ENCODE measurements around the gene GRIN2A. TPM values are rescaled to one million over a fixed set of nuclear protein-coding genes. Genes with fewer than 3 reads are reported as not detected.
"Not testable (repeated sequence)": the region's sequence is repeated elsewhere in the genome, so short reads cannot be mapped to it uniquely, and the experiment has no call there.

GRIN2A gene
- polyA plus RNA-seq, 2 donors: 0.02 to 0.04 TPM

DNA sequence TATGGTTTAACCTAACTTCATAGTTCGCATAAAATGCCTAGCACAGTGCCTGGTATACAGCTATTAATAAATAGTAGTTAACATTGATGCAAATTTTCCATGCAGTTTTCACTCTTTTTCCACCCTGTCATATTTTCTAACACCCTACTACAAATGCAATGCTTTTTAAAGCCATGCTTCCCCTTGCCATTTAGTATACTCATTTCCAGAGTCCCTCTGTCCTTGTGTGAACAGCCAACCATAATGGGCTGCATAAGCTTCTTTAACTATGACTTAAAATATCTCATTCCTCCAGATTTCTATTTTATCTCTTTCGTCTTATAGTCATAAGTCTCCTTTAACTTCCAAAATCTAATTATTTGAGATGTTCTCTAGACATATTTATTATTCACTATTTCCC is 284.1 kb downstream of the GRIN2A start:
- Histone ChIP-seq H3K36me3 (ENCODE audit: control insufficient read depth in 2 of 2, insufficient read depth in 2 of 2, low read length in 1 of 2) (no peaks in the 10 kb centered on the region), H3K27me3 (ENCODE audit: control insufficient read depth in 1 of 2, insufficient read depth in 2 of 2, low read length in 2 of 2) (no peaks in the 10 kb centered on the region), H3K9me3 (ENCODE audit: control insufficient read depth in 2 of 2, insufficient read depth in 1 of 2, low read depth in 1 of 2, low read length in 1 of 2) (no peaks in the 10 kb centered on the region), H3K27ac (ENCODE audit: low read depth in 2 of 2, low read length in 1 of 2) (no peak overlapping the region), H3K4me3 (ENCODE audit: low read depth in 1 of 2, low read length in 2 of 2) (no peak overlapping the region), H3K4me1 (ENCODE audit: control insufficient read depth in 2 of 2, insufficient read depth in 2 of 2, low read length in 1 of 2) (no peaks in the 10 kb centered on the region)
- 74 to 82% methylated on average over 2 of the region's 2 CpGs for WGBS, 2 donors

- WGBS, 2 donors: 79 to 83% methylated on average over 4 of the region's 4 CpGs
- Histone ChIP-seq H3K4me3 (ENCODE audit: low read depth in 1 of 2, low read length in 2 of 2) (no peak overlapping the region), H3K27me3 (ENCODE audit: control insufficient read depth in 1 of 2, insufficient read depth in 2 of 2, low read length in 2 of 2) (no peaks in the 10 kb centered on the region), H3K4me1 (ENCODE audit: control insufficient read depth in 2 of 2, insufficient read depth in 2 of 2, low read length in 1 of 2) (no peaks in the 10 kb centered on the region), H3K9me3 (ENCODE audit: control insufficient read depth in 2 of 2, insufficient read depth in 1 of 2, low read depth in 1 of 2, low read length in 1 of 2) (no peaks in the 10 kb centered on the region), H3K27ac (ENCODE audit: low read depth in 2 of 2, low read length in 1 of 2) (no peak overlapping the region), H3K36me3 (ENCODE audit: control insufficient read depth in 2 of 2, insufficient read depth in 2 of 2, low read length in 1 of 2) (no peaks in the 10 kb centered on the region)
Observed at GRCh38 chr16:9895817-9896216, 286.4 kb downstream of the GRIN2A start.

- 91 to 94% methylated on average over 1 of the region's 1 CpG for WGBS, 2 donors
Observed at GRCh38 chr16:9885876-9886275, 296.4 kb downstream of the GRIN2A start.

DNA sequence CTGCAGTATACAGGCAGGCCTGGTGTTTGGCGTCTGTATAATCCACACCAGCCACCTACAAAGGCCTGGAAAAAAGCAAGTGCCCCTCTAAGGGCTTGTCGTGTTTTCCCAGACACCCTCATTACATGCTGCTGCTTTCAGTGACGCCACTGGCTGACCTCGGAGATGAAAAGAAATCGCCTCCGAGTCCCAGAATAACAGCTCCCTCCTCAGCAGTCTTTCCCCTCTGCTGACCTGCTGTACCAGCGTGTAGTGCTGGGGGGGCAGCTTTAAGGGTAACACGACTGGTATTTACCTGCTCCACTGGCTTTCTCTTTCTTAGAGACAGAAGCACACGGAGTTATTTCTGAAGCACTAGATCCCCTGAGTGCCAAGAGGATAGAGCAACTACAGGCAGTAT is 296.8 kb downstream of the GRIN2A start:
- no peaks in the 10 kb centered on the region for H3K36me3 ChIP-seq (ENCODE audit: control insufficient read depth in 2 of 2, insufficient read depth in 2 of 2, low read length in 1 of 2)
- H3K27me3 ChIP-seq (ENCODE audit: control insufficient read depth in 1 of 2, insufficient read depth in 2 of 2, low read length in 2 of 2): no peaks in the 10 kb centered on the region
- H3K27ac ChIP-seq (ENCODE audit: low read depth in 2 of 2, low read length in 1 of 2): no peak overlapping the region
- WGBS, 2 donors: 33 to 34% methylated on average over 9 of the region's 9 CpGs
- no peaks in the 10 kb centered on the region for H3K9me3 ChIP-seq (ENCODE audit: control insufficient read depth in 2 of 2, insufficient read depth in 1 of 2, low read depth in 1 of 2, low read length in 1 of 2)
- no peaks in the 10 kb centered on the region for H3K4me1 ChIP-seq (ENCODE audit: control insufficient read depth in 2 of 2, insufficient read depth in 2 of 2, low read length in 1 of 2)
- no peak overlapping the region for H3K4me3 ChIP-seq (ENCODE audit: low read depth in 1 of 2, low read length in 2 of 2)

More at GRCh38 chr16:9885876-9886275, 296.4 kb downstream of the GRIN2A start:
- no peaks in the 10 kb centered on the region for H3K9me3 ChIP-seq (ENCODE audit: control insufficient read depth in 2 of 2, insufficient read depth in 1 of 2, low read depth in 1 of 2, low read length in 1 of 2)
- no peaks in the 10 kb centered on the region for H3K4me1 ChIP-seq (ENCODE audit: control insufficient read depth in 2 of 2, insufficient read depth in 2 of 2, low read length in 1 of 2)
- H3K4me3 ChIP-seq (ENCODE audit: low read depth in 1 of 2, low read length in 2 of 2): no peak overlapping the region
- H3K36me3 ChIP-seq (ENCODE audit: control insufficient read depth in 2 of 2, insufficient read depth in 2 of 2, low read length in 1 of 2): no peaks in the 10 kb centered on the region
- no peak overlapping the region for H3K27ac ChIP-seq (ENCODE audit: low read depth in 2 of 2, low read length in 1 of 2)
- H3K27me3 ChIP-seq (ENCODE audit: control insufficient read depth in 1 of 2, insufficient read depth in 2 of 2, low read length in 2 of 2): no peaks in the 10 kb centered on the region

DNA sequence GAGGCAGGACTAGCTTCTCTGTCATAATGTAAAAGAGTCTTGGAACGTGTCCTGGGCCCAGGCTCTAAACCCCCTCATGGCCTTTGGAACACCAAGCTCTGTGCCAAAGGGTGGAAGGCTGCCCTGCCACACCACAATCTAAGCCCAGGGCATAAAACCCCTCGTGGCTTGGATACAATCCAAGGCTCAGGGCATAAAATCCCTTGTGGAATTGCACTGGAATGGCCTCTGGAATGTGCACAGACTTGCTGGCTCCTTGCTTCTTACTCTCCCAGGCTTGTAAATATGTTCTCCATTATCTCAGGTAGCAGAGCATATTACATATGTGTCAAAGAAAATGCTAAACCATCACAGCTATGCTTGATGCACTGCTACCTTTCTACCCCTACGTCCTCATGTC is 306.2 kb downstream of the GRIN2A start:
- H3K27ac ChIP-seq (ENCODE audit: low read depth in 2 of 2, low read length in 1 of 2); H3K4me1 ChIP-seq (ENCODE audit: control insufficient read depth in 2 of 2, insufficient read depth in 2 of 2, low read length in 1 of 2); H3K27me3 ChIP-seq (ENCODE audit: control insufficient read depth in 1 of 2, insufficient read depth in 2 of 2, low read length in 2 of 2); H3K4me3 ChIP-seq (ENCODE audit: low read depth in 1 of 2, low read length in 2 of 2); H3K36me3 ChIP-seq (ENCODE audit: control insufficient read depth in 2 of 2, insufficient read depth in 2 of 2, low read length in 1 of 2); H3K9me3 ChIP-seq (ENCODE audit: control insufficient read depth in 2 of 2, insufficient read depth in 1 of 2, low read depth in 1 of 2, low read length in 1 of 2): not testable (repeated sequence)
- WGBS, 2 donors: 41 to 52% methylated on average over 3 of the region's 3 CpGs

DNA sequence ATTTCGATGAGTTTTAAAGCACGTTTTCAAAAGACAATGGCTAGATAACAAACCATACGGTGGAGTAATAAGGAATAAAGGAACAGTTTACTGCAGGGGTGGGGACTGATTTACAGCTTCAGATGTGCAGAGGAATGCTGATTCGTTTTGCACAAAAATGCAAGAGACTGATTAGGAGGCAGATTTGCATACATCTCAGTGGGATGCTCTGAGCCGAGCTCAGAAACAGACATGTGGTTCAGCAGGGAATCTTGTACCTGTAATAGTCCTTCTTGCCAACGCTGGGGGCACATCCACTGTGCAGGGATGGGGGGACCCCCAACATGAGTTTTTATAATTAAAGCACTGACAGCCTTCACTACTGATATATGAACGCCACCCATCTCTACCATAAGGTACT is 308.0 kb downstream of the GRIN2A start:
- Histone ChIP-seq H3K27ac (ENCODE audit: low read depth in 2 of 2, low read length in 1 of 2) (no peak overlapping the region), H3K4me1 (ENCODE audit: control insufficient read depth in 2 of 2, insufficient read depth in 2 of 2, low read length in 1 of 2) (no peaks in the 10 kb centered on the region), H3K9me3 (ENCODE audit: control insufficient read depth in 2 of 2, insufficient read depth in 1 of 2, low read depth in 1 of 2, low read length in 1 of 2) (no peaks in the 10 kb centered on the region), H3K4me3 (ENCODE audit: low read depth in 1 of 2, low read length in 2 of 2) (no peak overlapping the region), H3K36me3 (ENCODE audit: control insufficient read depth in 2 of 2, insufficient read depth in 2 of 2, low read length in 1 of 2) (no peaks in the 10 kb centered on the region), H3K27me3 (ENCODE audit: control insufficient read depth in 1 of 2, insufficient read depth in 2 of 2, low read length in 2 of 2) (no peaks in the 10 kb centered on the region)
- 65% methylated on average over 7 of the region's 7 CpGs for WGBS, 2 donors

DNA sequence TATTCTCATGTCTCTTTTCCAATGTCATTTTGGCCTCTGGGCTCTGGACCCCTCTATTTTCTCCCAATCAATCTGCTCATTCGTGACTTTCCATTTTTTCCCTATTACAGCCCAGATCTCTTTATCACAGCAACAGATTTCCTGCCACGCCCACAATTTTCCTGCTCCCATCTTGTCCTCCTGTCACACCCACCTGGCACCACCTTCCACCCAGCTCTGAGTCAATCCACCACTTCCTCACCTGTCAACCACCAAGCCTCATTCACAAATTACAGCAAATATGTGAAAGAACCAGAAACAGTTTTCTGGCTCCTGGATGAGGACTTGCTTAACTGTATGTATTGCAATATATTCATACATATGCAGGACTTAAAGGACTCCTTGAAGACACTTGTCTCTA is 311.3 kb downstream of the GRIN2A start:
- Histone ChIP-seq H3K4me3 (ENCODE audit: low read depth in 1 of 2, low read length in 2 of 2) (no peak overlapping the region), H3K27ac (ENCODE audit: low read depth in 2 of 2, low read length in 1 of 2) (no peak overlapping the region)
- 59 to 67% methylated on average over 2 of the region's 2 CpGs for WGBS, 2 donors

DNA sequence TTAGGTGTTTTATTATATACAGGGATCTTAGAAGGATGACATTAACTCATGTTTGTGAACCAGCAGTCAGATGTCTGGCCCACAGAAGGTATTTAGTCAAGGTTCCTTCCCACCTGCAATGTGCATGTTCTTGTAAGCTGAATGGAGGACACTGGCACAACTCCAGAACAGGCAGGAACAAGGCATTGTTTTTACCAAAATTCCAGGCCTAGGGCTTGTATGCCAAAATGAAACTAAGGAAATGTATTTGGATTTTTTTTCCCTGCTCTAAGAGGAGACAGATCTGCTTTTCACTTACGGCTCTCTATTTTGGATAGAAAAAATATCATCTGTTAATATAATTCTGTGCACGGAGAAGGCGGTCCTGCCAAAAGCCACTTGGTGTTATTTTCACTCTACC is 312.5 kb downstream of the GRIN2A start:
- WGBS, 2 donors: 78 to 79% methylated on average over 3 of the region's 3 CpGs
- no peak overlapping the region for H3K4me3 ChIP-seq (ENCODE audit: low read depth in 1 of 2, low read length in 2 of 2)

More for the DNA sequence above, 311.3 kb downstream of the GRIN2A start:
- H3K27me3 ChIP-seq (ENCODE audit: control insufficient read depth in 1 of 2, insufficient read depth in 2 of 2, low read length in 2 of 2): no peaks in the 10 kb centered on the region
- H3K4me1 ChIP-seq (ENCODE audit: control insufficient read depth in 2 of 2, insufficient read depth in 2 of 2, low read length in 1 of 2): no peaks in the 10 kb centered on the region
- H3K36me3 ChIP-seq (ENCODE audit: control insufficient read depth in 2 of 2, insufficient read depth in 2 of 2, low read length in 1 of 2): no peaks in the 10 kb centered on the region
- H3K9me3 ChIP-seq (ENCODE audit: control insufficient read depth in 2 of 2, insufficient read depth in 1 of 2, low read depth in 1 of 2, low read length in 1 of 2): no peaks in the 10 kb centered on the region

DNA sequence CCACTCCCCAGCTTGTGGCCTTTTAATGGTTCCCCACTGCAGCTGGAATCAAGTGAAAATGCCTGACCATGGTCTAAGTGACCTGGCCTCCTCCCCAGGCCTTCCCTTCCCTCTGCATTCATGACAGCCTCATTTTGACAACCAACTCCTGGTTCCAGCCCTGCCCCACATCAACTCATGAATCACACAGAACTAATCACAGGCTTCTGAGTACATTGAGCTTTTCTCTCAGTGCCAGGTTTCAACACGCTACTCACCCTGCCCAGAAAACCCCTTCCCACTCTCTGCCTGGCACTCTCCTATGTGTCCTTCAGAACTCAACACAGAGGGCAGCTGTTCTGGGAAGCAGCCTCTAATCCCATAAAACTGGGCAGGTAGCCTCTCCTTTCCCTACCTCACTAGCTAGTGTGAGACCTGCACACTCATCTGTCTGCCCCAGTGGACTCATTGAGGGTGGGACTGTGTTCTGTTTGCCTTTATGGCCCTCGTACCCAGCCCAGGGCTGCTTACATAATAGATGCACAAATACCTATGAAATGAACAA is 313.6 kb downstream of the GRIN2A start:
- H3K27me3 ChIP-seq (ENCODE audit: control insufficient read depth in 1 of 2, insufficient read depth in 2 of 2, low read length in 2 of 2): no peaks in the 10 kb centered on the region
- no peak overlapping the region for H3K4me3 ChIP-seq (ENCODE audit: low read depth in 1 of 2, low read length in 2 of 2)
- H3K9me3 ChIP-seq (ENCODE audit: control insufficient read depth in 2 of 2, insufficient read depth in 1 of 2, low read depth in 1 of 2, low read length in 1 of 2): no peaks in the 10 kb centered on the region
- no peaks in the 10 kb centered on the region for H3K36me3 ChIP-seq (ENCODE audit: control insufficient read depth in 2 of 2, insufficient read depth in 2 of 2, low read length in 1 of 2)
- no peak overlapping the region for H3K27ac ChIP-seq (ENCODE audit: low read depth in 2 of 2, low read length in 1 of 2)
- no peaks in the 10 kb centered on the region for H3K4me1 ChIP-seq (ENCODE audit: control insufficient read depth in 2 of 2, insufficient read depth in 2 of 2, low read length in 1 of 2)
- WGBS, 2 donors: 63 to 74% methylated on average over 2 of the region's 2 CpGs

More for the DNA sequence above, 312.5 kb downstream of the GRIN2A start:
- Histone ChIP-seq H3K4me1 (ENCODE audit: control insufficient read depth in 2 of 2, insufficient read depth in 2 of 2, low read length in 1 of 2) (no peaks in the 10 kb centered on the region), H3K27ac (ENCODE audit: low read depth in 2 of 2, low read length in 1 of 2) (no peak overlapping the region), H3K36me3 (ENCODE audit: control insufficient read depth in 2 of 2, insufficient read depth in 2 of 2, low read length in 1 of 2) (no peaks in the 10 kb centered on the region), H3K9me3 (ENCODE audit: control insufficient read depth in 2 of 2, insufficient read depth in 1 of 2, low read depth in 1 of 2, low read length in 1 of 2) (no peaks in the 10 kb centered on the region), H3K27me3 (ENCODE audit: control insufficient read depth in 1 of 2, insufficient read depth in 2 of 2, low read length in 2 of 2) (no peaks in the 10 kb centered on the region)

GRCh38 chr16:9867176-9867575 is 315.1 kb downstream of the GRIN2A start:
- Histone ChIP-seq H3K4me1 (ENCODE audit: control insufficient read depth in 2 of 2, insufficient read depth in 2 of 2, low read length in 1 of 2) (no peaks in the 10 kb centered on the region), H3K36me3 (ENCODE audit: control insufficient read depth in 2 of 2, insufficient read depth in 2 of 2, low read length in 1 of 2) (no peaks in the 10 kb centered on the region), H3K27me3 (ENCODE audit: control insufficient read depth in 1 of 2, insufficient read depth in 2 of 2, low read length in 2 of 2) (no peaks in the 10 kb centered on the region), H3K9me3 (ENCODE audit: control insufficient read depth in 2 of 2, insufficient read depth in 1 of 2, low read depth in 1 of 2, low read length in 1 of 2) (no peaks in the 10 kb centered on the region), H3K4me3 (ENCODE audit: low read depth in 1 of 2, low read length in 2 of 2) (no peak overlapping the region), H3K27ac (ENCODE audit: low read depth in 2 of 2, low read length in 1 of 2) (no peak overlapping the region)
- 96 to 97% methylated on average over 1 of the region's 1 CpG for WGBS, 2 donors

Measured in esophagus (tissue), 2 donors.